Fibroblast of lung (primary cell): ENCODE data around the gene FAM120AOS. TPM values are rescaled to one million over a fixed set of nuclear protein-coding genes. Genes with fewer than 3 reads are reported as not detected.
"Not testable (repeated sequence)": the region's sequence is repeated elsewhere in the genome, so short reads cannot be mapped to it uniquely, and the experiment has no call there.

Source experiments
- DNase-seq, 2 donors: peaks; one replicate each; pipeline versions ENCODE4 v3.0.0 to v3.0.0-alpha.2; 2010; ENCODE audit warnings: low read depth in 2 of 2
- H2AFZ ChIP-seq: 2 replicates; pipeline ENCODE4 v1.5.1; 2012; ENCODE audit warnings: low read length, control low read depth, inconsistent platforms
- H3K27ac ChIP-seq: 2 replicates; pipeline ENCODE4 v1.5.1; 2011; ENCODE audit warnings: low read length, control low read depth; ENCODE audit not compliant: insufficient read depth
- H3K27me3 ChIP-seq: 2 replicates; pipeline ENCODE4 v1.5.1; 2011; ENCODE audit warnings: mild to moderate bottlenecking, low read length; ENCODE audit not compliant: control insufficient read depth, insufficient read depth
- H3K36me3 ChIP-seq: 2 replicates; pipeline ENCODE4 v1.5.1; 2011; ENCODE audit warnings: low read length; ENCODE audit not compliant: control insufficient read depth, insufficient read depth
- H3K4me1 ChIP-seq: 2 replicates; pipeline ENCODE4 v1.5.1; 2011; ENCODE audit warnings: low read length; ENCODE audit not compliant: control insufficient read depth, insufficient read depth; ENCODE audit errors: extremely low read depth
- H3K4me2 ChIP-seq: 2 replicates; pipeline ENCODE4 v1.5.1; 2011; ENCODE audit warnings: low read length, control low read depth; ENCODE audit not compliant: insufficient read depth; ENCODE audit errors: extremely low read depth
- H3K4me3 ChIP-seq, 4 experiments: fragments of 200-600 bp in 1 of 4; sonication (generic) in 1 of 4; replicated peaks in 1 of 4; 2 replicates each; pipeline ENCODE4 v1.5.1; 2011 to 2016; ENCODE audit warnings: low read length in 4 of 4, low read depth in 3 of 4, mild to moderate bottlenecking in 3 of 4, control low read depth in 2 of 4, inconsistent platforms in 1 of 4, mixed read lengths in 1 of 4; ENCODE audit not compliant: insufficient read depth in 1 of 4; ENCODE audit errors: control extremely low read depth in 1 of 4
- H3K79me2 ChIP-seq: 2 replicates; pipeline ENCODE4 v1.5.1; 2012; ENCODE audit warnings: mild to moderate bottlenecking, low read length, inconsistent platforms; ENCODE audit not compliant: control insufficient read depth, insufficient read depth
- H3K9ac ChIP-seq: 2 replicates; pipeline ENCODE4 v1.5.1; 2011; ENCODE audit warnings: mild to moderate bottlenecking, low read length, control low read depth; ENCODE audit not compliant: insufficient read depth
- H3K9me3 ChIP-seq: 2 replicates; pipeline ENCODE4 v1.5.1; 2012; ENCODE audit warnings: low read depth, low read length; ENCODE audit not compliant: control insufficient read depth, insufficient read depth
- H4K20me1 ChIP-seq: 2 replicates; pipeline ENCODE4 v1.5.1; 2011; ENCODE audit warnings: low read length; ENCODE audit not compliant: control insufficient read depth, insufficient read depth; ENCODE audit errors: extremely low read depth
- EZH2 ChIP-seq: IDR thresholded peaks from 2 replicates; pipeline ENCODE4 v1.5.1; 2012; ENCODE audit warnings: low read length, control low read depth, mild to moderate bottlenecking; ENCODE audit errors: missing control alignments
- polyA plus RNA-seq, 2 donors: library from polyadenylated mRNA; depleted of rRNA in 1 of 2; stranded (reverse) in 1 of 2; unstranded in 1 of 2; fragments of >200 nt; gene quantifications; 2 replicates each; pipeline ENCODE4 v1.2.1, GENCODE V29; 2011 to 2012; ENCODE audit warnings: missing spikeins in 1 of 2
- total RNA-seq: library from RNA; depleted of rRNA; stranded (reverse); fragments of >200 nt; gene quantifications from 2 replicates; pipeline ENCODE4 v1.2.1, GENCODE V29; 2014
- TF ChIP-seq, protein P1 (sequence below), 2 donors: IDR thresholded peaks in 1 of 2; conservative IDR thresholded peaks in 1 of 2; 1 replicate in 1 of 2; 2 replicates in 1 of 2; pipeline ENCODE4 v1.5.1; 2011 to 2012; ENCODE audit warnings: low read length in 2 of 2, control low read depth in 1 of 2, inconsistent platforms in 1 of 2, low read depth in 1 of 2, mild to moderate bottlenecking in 1 of 2

Gene FAM120AOS
- total and polyA plus RNA-seq, 2 donors (not counting 1 experiment from before 2014, with no cell fraction given) = 38.8 to 44.1 TPM

DNA sequence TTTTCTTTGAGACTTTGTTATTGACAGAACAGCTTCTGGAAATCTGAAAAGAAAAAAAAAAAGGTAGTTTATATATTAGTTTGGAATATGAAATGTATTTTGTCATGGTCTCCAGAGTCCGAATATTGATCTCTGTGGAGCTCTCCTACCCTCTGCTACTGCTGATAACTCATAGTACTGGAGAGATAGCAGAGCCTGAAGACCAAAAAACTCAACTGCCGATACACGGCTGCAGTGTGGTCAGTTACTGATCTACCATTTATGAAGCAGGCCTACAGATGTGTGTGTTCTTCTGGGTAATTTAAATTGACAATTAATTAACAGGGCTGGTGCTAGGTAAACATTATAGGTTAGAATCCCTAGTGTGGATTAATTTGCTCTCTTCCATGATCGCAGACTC lies 5.7 kb downstream of the FAM120AOS start:
- H2AFZ ChIP-seq = no peak overlapping the region
- H3K36me3 ChIP-seq = peaks cover 8% of the 10 kb centered on the region
- no peak overlapping the region for H3K4me2 ChIP-seq

DNA sequence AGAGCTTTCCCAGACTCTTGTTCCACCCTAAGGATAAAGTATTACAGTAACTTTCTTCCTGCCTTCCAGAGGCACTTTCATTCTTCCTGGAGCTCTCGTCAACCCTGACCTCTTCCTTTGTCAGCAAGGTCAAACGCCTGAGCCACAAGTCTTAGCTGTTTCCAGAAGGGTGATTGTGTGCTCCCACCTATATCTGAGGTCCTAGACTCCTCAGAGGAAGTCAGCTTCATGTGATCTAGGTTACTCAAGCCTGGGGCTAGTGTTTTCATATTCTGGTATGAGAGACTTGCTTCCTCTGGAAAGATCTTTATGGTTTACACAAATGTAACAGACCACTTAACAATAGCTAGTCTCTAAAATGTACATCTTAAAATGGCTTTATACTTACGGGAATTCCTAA lies 7.3 kb downstream of the FAM120AOS start:
- no peak for DNase-seq
- TF ChIP-seq, protein P1, sequence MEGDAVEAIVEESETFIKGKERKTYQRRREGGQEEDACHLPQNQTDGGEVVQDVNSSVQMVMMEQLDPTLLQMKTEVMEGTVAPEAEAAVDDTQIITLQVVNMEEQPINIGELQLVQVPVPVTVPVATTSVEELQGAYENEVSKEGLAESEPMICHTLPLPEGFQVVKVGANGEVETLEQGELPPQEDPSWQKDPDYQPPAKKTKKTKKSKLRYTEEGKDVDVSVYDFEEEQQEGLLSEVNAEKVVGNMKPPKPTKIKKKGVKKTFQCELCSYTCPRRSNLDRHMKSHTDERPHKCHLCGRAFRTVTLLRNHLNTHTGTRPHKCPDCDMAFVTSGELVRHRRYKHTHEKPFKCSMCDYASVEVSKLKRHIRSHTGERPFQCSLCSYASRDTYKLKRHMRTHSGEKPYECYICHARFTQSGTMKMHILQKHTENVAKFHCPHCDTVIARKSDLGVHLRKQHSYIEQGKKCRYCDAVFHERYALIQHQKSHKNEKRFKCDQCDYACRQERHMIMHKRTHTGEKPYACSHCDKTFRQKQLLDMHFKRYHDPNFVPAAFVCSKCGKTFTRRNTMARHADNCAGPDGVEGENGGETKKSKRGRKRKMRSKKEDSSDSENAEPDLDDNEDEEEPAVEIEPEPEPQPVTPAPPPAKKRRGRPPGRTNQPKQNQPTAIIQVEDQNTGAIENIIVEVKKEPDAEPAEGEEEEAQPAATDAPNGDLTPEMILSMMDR (conservative IDR thresholded peaks at IDR 0.05 in 1 of 2, IDR thresholded peaks at IDR 0.05 in 1 of 2; ENCODE audit: low read depth in 1 of 2, low read length in 2 of 2) = no peak
- TF ChIP-seq EZH2 = no peak
- Histone ChIP-seq H3K4me1 (peaks cover 2% of the 10 kb centered on the region), H2AFZ (no peak overlapping the region), H3K27me3 (no peaks in the 10 kb centered on the region), H3K79me2 (peaks cover 12% of the 10 kb centered on the region), H3K4me3 (no peak overlapping the region), H3K36me3 (peaks cover 8% of the 10 kb centered on the region), H3K4me2 (no peak overlapping the region), H3K9me3 (no peaks in the 10 kb centered on the region), H3K27ac (no peak overlapping the region), H4K20me1 (no peaks in the 10 kb centered on the region), H3K9ac (no peak overlapping the region)

More for the DNA sequence above, 5.7 kb downstream of the FAM120AOS start:
- peaks cover 2% of the 10 kb centered on the region for H3K4me1 ChIP-seq
- H3K9ac ChIP-seq = no peak overlapping the region
- H3K79me2 ChIP-seq = peaks cover 21% of the 10 kb centered on the region
- no peak for TF ChIP-seq EZH2
- TF ChIP-seq, protein P1 (conservative IDR thresholded peaks at IDR 0.05 in 1 of 2, IDR thresholded peaks at IDR 0.05 in 1 of 2; ENCODE audit: low read depth in 1 of 2, low read length in 2 of 2) = no peak
- H3K27me3 ChIP-seq = no peaks in the 10 kb centered on the region
- no peaks in the 10 kb centered on the region for H3K9me3 ChIP-seq
- no peak overlapping the region for H3K4me3 ChIP-seq
- H4K20me1 ChIP-seq = no peaks in the 10 kb centered on the region
- H3K27ac ChIP-seq = no peak overlapping the region
- DNase-seq = no peak

DNA sequence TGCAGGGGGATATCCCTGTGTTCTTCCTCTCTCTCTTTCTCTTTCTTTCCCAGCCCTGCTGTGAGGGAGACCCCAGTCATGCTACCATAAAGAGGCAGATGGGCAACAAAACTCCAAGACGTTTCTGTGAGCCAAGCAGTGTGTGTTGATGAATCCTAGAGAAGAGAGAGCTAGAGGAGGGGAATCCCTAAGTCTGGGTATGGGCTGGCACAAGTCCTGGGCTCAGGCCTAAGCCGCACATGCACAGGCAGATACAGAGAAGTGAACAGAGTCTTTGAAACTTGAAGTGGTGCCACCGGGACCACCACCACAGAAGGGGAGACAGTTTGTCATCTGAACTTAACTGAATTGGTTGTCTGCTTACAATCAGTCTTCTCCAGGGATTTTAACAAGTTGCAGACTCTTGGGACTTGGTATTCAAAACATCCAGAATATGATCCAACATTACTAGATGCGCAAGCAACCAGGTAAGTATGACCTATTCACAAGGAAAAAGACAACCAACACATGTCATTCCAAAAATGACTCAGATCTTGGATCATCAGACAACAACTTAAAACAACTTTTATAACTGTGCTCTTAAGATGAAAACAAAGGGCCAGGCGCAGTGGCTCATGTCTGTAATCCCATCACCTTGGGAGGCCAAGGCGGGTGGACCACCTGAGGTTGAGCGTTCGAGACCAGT lies 12.3 kb downstream of the FAM120AOS start:
- H3K79me2 ChIP-seq = no peaks in the 10 kb centered on the region
- no peak for DNase-seq
- no peaks in the 10 kb centered on the region for H3K4me1 ChIP-seq
- H2AFZ ChIP-seq = no peak overlapping the region
- H3K9ac ChIP-seq = no peak overlapping the region
- H3K4me2 ChIP-seq = no peak overlapping the region
- no peak overlapping the region for H3K27ac ChIP-seq
- H3K27me3 ChIP-seq = no peaks in the 10 kb centered on the region
- no peak overlapping the region for H3K4me3 ChIP-seq
- TF ChIP-seq, protein P1 (conservative IDR thresholded peaks at IDR 0.05 in 1 of 2, IDR thresholded peaks at IDR 0.05 in 1 of 2; ENCODE audit: low read depth in 1 of 2, low read length in 2 of 2) = no peak
- TF ChIP-seq EZH2 = no peak
- no peaks in the 10 kb centered on the region for H4K20me1 ChIP-seq
- no peaks in the 10 kb centered on the region for H3K9me3 ChIP-seq
- H3K36me3 ChIP-seq = no peaks in the 10 kb centered on the region

DNA sequence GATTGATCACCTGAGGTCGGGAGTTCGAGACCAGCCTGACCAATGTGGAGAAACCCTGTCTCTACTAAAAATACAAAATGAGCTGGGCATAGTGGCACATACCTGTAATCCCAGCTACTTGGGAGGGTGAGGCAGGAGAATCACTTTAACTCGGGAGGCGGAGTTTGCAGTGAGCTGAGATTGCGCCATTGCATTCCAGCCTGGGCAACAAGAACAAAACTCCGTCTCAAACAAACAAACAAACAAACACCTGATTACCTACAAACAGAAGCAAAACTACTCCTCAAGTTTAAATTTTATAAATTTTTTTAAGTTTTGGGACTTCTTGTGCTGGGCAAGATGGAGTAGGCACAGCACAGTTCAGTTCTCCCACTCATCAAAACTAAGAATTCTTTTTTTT lies 14.1 kb downstream of the FAM120AOS start:
- DNase-seq, H2AFZ ChIP-seq, H3K27ac ChIP-seq, H3K27me3 ChIP-seq, H3K36me3 ChIP-seq, H3K4me2 ChIP-seq, H3K4me1 ChIP-seq, H4K20me1 ChIP-seq, H3K4me3 ChIP-seq, H3K9ac ChIP-seq, H3K79me2 ChIP-seq, H3K9me3 ChIP-seq: not testable (repeated sequence)
